NK-92 (cell line): ENCODE data around the gene PCK1.

Experiments used
- DNase-seq: peaks from one replicate; lab custom pipeline; 2025; ENCODE audit not compliant: unreplicated experiment; lab: John Stamatoyannopoulos, UW

Gene PCK1

DNA sequence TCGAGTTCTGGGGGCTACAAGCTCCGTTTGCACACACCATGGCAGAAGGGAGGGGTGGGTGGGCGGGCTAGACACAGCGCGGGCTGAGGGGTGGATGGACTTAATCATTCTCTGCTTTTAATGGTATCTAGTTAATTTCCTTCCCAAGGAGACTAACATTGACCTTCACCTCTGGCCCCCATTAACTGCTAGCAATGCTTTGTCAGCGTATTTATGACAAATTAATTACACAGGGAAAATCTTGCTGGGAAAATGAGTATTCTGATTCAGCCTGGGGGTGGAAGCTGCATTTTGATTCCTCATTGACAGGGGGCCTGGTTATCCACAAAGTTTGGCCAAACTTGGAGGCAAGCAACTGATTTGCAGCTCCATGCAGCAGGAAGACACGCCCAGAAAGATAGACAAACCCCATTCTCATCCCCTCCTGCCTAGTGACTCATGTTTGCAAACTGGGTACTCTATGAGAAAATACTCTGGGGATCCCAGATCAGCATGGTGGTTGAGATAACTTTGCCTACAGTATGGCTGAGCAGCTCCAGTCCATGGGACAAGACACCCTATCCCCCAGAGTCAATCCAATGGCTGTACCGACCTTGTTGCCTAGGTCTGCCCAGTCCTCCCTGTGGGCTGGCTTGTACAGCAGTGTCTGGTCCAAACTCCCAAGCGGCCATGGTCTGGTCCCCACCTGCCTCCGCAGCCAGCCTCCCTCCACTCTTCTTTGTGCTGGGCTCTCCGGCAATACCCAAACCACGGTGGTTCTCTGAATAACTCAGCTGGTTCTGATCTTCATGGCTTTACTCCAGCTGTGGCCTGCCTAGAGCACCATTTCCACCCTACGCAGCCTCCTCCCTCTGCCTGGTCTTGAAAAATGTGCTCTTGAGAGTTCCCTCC, 39.7 kb downstream of the PCK1 start:
- no peak for DNase-seq

GRCh38 chr20:57601211-57601570, 40.3 kb downstream of the PCK1 start:
- no peak for DNase-seq

DNA sequence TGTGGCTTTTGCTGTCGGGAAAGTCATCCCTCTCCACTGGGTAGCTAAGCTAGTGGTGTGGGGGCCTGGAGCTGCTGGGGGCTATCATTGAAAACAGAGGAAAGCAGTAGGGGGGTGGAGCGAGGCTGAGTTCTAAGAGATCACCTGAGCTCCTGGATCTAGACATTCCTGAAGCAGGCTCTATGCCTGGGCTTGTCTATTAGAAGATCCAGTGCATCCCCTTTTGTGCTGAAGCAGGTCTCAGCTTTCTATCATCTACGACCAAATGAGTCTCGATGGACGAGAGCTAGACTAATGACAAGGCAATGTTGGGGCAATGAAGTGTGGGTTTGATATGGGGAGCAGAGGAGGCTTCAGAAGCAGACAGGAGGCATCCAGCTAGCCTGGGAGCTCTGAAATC, 40.8 kb downstream of the PCK1 start:
- no peak for DNase-seq

DNA sequence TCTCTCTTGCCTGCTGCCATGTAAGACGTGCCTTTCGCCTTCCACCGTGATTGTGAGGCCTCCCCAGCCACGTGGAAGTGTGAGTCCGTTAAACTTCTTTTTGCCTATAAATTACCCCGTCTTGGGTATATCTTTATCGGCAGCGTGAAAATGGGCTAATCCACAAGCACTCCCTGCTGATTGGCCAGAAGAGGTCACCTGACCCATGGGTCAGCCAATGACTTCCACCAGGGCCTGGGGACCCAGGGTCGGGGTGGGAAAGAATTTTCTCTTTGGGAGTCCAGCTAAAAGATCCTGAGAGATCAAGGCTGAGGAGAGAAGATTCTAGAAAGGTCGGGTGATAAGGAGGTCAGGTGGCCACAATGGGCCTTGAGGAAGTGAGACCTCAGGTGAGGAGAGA, 42.2 kb downstream of the PCK1 start:
- no peak for DNase-seq

DNA sequence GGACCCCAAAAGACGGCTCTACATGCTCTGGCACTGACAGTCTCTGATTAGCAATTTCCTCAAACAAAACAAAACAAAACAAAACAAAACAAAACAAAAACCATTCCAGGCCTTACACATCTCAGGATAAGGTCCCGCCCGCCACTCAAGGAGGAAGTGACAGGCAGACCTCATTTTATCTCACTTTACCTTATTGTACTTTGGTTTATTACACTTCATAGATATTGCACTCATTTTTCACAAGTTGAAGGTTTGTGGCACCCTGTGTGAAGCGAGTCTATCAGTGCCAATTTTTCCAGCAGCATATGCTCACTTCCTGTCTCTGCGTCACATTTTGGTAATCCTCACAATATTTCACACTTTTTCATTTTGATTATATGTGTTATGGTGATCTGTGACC, 44.1 kb downstream of the PCK1 start:
- DNase-seq = no peak

DNA sequence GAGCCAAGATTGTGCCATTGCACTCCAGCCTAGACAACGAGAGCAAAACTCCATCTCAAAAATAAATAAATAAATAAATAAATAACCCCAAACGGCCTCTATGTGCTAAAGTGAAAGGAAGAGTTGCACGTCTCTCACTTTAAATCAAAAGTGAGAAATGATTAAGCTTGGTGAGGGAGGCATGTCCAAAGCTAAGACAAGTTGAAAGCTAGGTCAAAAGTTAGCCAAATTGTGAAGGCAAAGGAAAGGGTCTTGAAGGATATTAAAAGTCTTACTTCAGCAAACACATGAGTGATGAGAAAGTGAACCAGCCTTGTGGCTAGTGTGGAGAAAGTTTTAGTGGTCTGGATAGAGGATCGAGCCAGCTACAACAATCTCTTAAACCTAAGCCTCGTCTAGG, 45.0 kb downstream of the PCK1 start:
- no peak for DNase-seq

DNA sequence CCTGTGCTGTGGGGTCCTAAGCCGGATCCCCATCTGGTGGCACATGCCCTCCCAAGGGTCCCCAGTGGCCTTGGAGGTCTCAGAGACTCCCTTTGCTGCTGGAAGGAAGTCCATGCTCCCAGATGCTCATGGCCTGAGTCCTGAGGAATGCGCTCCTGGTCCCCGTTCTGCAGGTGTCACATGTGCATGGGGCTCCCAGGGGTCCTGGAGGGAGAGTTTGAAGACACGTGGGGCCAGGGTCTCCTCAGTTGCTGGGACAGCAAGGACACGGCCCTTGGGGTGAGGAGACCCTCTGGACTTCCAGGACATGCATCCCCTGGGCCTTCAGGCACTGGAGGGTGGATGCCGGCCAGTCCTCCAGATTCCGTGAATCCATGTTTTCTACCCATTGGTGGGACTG, 47.6 kb downstream of the PCK1 start:
- no peak for DNase-seq

DNA sequence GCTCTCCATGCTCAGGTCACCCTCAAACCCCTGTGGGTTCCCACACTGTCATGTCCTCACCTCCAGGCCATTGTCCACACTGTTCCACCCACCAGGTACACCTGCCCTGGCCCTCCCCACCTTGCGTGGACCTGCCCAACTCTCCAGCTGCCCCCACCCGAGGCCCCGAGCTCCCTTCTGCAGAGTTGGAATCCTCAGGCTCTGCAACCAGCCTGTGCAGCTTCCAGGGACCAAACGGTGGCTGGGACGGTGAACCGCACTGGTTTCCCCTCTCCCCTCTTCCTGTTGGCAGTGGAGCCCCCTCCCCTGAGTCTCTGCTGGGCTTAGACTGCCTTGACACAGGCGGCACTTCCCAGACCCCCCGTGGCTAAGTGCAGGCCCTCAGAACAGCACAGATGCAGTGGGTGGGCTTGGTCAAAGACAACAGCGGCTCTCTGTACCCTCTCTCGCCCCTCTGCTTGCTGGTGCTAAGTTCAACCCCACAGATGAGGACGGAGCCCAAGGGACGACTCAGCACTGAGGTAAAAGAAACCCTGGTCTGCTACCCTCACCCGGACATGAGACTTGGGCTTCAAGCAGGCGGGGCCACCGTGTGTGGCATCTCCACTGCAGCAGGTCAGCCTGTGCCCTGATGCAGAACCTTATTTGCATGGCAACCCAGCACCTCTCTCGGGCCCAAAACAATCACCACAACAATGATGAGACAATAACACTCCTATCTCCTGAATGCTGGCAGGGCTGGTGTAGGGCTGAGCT, 48.4 kb downstream of the PCK1 start:
- DNase-seq = no peak

DNA sequence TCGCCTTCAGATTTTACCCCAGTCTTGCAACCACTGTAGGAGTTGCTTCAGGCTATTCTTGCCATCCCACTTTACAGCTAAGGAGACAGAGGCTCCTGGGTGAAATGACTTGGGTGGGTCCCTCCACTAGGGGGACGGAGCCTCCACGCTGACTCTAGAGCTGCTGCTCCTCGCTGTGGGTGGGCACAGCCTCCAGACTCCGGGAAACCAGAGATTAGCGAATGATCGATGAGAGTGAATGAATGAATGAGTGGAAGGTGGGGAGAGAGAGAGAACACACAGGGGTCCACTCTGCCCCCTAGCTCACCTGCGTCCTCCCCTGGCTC, 48.9 kb downstream of the PCK1 start:
- no peak for DNase-seq

GRCh38 chr20:57610261-57610952, 49.5 kb downstream of the PCK1 start:
- no peak for DNase-seq

DNA sequence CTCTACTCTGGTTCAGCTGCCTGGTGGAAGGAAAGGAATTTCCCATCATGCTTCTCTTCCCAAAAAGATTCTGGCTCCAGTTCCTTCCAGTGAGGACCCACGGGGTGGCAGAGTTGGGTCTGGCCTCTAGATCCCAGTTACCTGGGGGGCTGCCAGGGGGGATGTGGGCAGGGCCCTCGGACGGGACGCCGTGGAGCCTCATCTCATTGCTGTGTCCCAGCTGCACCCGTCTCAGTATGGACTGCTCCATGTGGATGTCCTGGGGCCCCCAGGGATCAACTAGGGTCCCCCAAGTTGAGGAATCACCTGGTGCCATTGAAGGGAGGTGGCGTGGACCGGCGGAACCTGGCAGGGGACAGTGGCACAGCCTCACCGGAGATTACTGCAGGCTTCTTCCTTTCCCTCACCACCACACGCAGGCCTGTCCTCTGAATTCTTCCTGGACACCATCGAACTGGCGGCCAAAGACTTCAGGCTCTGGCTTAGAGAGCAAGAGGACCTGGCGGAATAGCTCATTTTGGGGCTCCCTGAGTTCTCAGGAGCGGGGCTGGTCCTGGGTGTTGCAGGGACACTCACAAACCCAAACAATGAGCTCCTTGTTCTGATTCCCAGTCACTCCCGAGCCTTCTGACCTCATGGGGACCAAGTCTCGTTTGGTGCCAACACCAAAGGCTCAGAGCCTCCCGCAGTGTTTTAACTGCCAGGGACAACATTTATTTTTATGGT, 50.8 kb downstream of the PCK1 start:
- no peak for DNase-seq

- DNase-seq = no peak
Observed at GRCh38 chr20:57612436-57612835, 51.5 kb downstream of the PCK1 start.

DNA sequence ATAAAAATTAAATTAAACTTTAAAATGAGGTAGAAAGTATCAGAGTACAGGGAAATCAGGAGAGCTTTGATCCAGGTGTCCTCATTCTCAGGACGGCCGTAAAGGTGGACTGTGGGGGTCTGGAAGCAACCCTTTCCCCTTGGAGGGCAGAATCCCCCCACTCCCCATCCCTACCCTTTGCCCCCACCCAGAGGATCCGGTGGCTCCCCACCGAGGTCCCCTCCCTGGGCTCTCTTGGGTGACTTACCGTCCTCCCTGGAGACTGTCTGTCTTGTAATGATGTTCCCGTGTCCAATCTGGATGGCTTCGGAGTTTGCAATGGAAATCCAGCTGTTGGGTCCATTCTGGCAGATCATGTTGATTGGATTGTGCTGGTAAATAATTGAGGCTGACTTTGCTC, 52.0 kb downstream of the PCK1 start:
- no peak for DNase-seq

DNA sequence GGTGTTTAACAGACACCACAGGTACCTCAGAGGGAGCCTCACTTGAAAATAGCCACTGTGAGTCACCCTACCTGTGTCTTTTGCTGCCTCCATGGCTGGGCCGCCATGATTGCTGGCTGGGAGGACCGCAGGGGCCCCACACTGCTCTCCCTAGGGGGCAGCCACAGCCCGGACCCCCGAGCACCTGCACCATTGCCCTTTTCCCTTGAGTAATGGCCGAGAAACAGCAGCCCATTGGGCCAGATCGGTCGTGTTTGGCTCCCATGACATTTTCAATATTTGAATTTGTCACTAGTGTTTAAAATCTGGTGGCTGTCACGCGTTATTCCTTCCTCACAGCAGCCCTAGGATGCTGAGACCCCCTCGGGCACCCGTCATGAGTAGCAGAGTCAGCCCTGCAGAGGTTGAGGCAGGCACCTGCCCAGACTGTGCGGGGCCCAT, 52.6 kb downstream of the PCK1 start:
- no peak for DNase-seq

- DNase-seq = no peak
Observed at GRCh38 chr20:57614490-57615444, 53.9 kb downstream of the PCK1 start.

DNA sequence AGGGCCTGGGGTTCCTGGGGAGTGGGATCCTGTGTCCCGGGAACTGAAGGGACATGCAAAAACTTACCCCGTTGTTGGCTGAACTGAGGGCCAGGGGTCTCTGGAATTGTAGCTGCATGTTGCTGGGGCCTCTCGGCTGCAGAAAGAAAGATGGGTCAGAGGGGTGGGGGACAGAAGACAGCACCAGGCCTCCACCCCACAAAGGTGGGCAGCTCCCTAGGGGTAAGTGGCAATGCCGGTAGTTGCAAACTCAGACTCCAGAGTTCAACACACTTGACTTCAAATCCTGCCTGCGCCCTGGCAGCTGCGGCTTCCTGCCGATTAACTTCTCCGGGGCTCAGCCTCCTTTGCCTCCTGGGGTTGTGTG, 54.5 kb downstream of the PCK1 start:
- no peak for DNase-seq

DNA sequence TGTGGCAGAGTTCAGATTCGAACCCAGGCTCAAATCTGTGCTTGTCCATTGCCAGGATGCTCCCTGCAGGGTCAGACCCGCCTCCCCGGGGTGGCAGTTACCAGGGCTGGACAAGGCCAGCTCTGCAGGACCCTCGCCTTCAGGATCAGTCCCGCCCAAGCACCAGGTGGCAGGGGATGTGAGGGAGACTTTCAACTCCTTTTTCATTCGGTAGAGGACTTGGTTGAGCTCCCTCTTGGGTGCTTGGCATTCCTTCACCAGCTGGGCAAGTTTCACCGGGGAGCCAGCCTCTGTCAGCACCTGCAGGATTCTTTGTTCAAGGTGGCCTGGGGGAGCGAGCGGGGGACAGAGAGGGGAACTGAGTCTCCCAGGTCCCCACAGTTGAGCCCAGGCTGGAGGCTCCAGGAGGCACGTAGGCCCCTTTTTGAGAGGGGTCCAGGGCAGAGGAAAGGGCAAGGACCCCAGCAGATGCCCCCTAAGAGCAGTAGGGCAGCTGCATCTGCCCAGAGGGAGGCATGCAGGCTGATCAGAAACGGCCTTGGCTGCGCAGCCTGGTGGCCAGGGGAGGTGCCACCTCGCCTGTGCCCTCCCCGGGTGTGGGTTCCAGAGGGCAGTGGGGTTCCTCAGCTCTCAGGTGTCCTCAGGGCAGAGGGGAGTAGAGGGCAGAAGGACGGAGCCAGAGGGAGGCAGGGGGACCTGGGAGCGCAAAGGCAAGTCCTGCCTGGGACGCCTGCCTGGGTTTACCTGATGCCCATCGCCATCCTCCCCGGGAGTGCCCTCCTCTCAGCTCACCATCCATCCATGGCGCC, 55.4 kb downstream of the PCK1 start:
- DNase-seq = no peak

GRCh38 chr20:57617079-57617795, 56.3 kb downstream of the PCK1 start:
- no peak for DNase-seq
